Stimulated activated CD8-positive, alpha-beta memory T cell treated with anti-CD3 and anti-CD28 coated beads, Interleukin-7, amount 100 ng/mL, for 4 hours (primary cell): ENCODE measurements around the gene ADAP1.
A peak's percentile ranks its signal among the peaks of the same experiment; 100 is the strongest.
"Not testable (repeated sequence)": the region's sequence is repeated elsewhere in the genome, so short reads cannot be mapped to it uniquely, and the experiment has no call there.

Experiments used
- DNase-seq, 2 donors: peaks; one replicate each; pipeline ENCODE4 v3.0.0-alpha.2; 2020; ENCODE audit warnings: low read depth in 2 of 2

Gene ADAP1

GRCh38 chr7:974820-975681 is 20.6 kb upstream of the ADAP1 start, which contains the start of gene COX19:
COX19 (minus strand) TSS chr7:975549; CDS start chr7:975509, 40 bp downstream.
- peak; percentile 71 to 83 for DNase-seq

- no peak for DNase-seq
These were observed 19.7 kb upstream of the ADAP1 start for GRCh38 chr7:974172-974571.

GRCh38 chr7:973312-973711 is 18.8 kb upstream of the ADAP1 start:
- no peak for DNase-seq

- no peak for DNase-seq
These were observed 18.3 kb upstream of the ADAP1 start for GRCh38 chr7:972676-973309.

- no peak for DNase-seq
These were observed 17.6 kb upstream of the ADAP1 start for GRCh38 chr7:972110-972509.

- DNase-seq, result no peak
These were observed 16.3 kb upstream of the ADAP1 start for GRCh38 chr7:970744-971143.

GRCh38 chr7:969403-969802 is 14.9 kb upstream of the ADAP1 start:
- no peak for DNase-seq

GRCh38 chr7:968205-969105 is 14.0 kb upstream of the ADAP1 start:
- DNase-seq, result no peak

GRCh38 chr7:967361-968082 is 13.0 kb upstream of the ADAP1 start:
- no peak for DNase-seq

- DNase-seq, result no peak
These were observed 12.0 kb upstream of the ADAP1 start for GRCh38 chr7:966291-967069.

GRCh38 chr7:964401-965231 is 10.1 kb upstream of the ADAP1 start:
- DNase-seq, result no peak

- DNase-seq, result no peak
These were observed 9.0 kb upstream of the ADAP1 start for GRCh38 chr7:963236-964078.

GRCh38 chr7:962401-963081 is 8.1 kb upstream of the ADAP1 start:
- DNase-seq, result no peak

GRCh38 chr7:961546-962400 is 7.3 kb upstream of the ADAP1 start:
- DNase-seq, result no peak

- DNase-seq, result not testable (repeated sequence)
These were observed 6.5 kb upstream of the ADAP1 start for GRCh38 chr7:960972-961371.

- DNase-seq, result no peak
These were observed 5.9 kb upstream of the ADAP1 start for GRCh38 chr7:960269-960871.

- DNase-seq, result not testable (repeated sequence)
These were observed 5.3 kb upstream of the ADAP1 start for GRCh38 chr7:959740-960139.
